HCEC 1CT (cell line): ENCODE measurements around the gene RPA4.
"Not testable (repeated sequence)": the region's sequence is repeated elsewhere in the genome, so short reads cannot be mapped to it uniquely, and the experiment has no call there.

ENCODE experiments used
- DNase-seq: peaks from one replicate; pipeline ENCODE4 v3.0.0-alpha.2; 2017

The RPA4 gene, protein sequence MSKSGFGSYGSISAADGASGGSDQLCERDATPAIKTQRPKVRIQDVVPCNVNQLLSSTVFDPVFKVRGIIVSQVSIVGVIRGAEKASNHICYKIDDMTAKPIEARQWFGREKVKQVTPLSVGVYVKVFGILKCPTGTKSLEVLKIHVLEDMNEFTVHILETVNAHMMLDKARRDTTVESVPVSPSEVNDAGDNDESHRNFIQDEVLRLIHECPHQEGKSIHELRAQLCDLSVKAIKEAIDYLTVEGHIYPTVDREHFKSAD

GRCh38 chrX:96883608-96884007 is at the start of gene RPA4:
RPA4 (plus strand) TSS chrX:96883908; CDS start chrX:96884311, 403 bp downstream.
- DNase-seq = no peak

- DNase-seq = no peak
Observed at GRCh38 chrX:96834137-96834536, 49.6 kb upstream of the RPA4 start.

- DNase-seq = no peak
Observed at GRCh38 chrX:96835660-96836289, 47.9 kb upstream of the RPA4 start.

GRCh38 chrX:96837808-96838207 is 45.9 kb upstream of the RPA4 start:
- peak; percentile 7 for DNase-seq

DNA sequence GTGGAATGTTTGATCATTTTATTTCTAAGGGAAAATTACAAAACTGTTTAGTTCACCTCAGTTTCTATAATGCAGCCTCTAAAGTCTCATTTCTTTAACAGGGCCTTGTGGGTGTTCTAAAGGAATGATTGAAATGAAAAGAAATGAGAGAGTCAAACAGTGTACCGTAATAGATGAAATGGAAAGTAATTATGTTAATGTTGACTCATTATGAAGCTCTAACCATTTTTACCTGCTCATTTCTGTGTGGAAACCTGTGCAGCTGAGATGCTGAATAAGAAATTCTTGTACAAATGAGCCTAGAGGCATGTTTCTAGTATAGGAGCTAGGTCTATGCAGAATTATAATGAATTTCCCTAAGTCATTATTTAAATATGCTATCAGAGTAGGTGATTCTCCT is 45.2 kb upstream of the RPA4 start:
- no peak for DNase-seq

GRCh38 chrX:96841325-96841724 is 42.4 kb upstream of the RPA4 start:
- DNase-seq = no peak

DNA sequence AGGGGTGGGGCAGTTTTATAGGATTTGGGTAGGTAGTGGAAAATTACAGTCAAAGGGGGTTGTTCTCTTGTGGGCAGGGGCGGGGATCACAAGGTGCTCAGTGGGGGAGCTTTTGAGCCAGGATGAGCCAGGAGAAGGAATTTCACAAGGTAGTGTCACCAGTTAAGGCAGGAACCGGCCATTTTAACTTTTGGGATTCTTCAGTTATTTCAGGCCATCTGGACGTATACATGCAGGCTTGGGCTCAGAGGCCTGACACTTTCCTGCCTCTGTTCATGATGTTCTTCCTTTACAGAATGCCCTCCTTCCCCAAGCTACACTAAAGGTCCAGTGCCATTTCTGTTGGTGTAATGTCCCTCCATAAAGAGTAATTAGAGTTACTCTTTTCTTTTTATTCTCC is 41.8 kb upstream of the RPA4 start:
- DNase-seq = not testable (repeated sequence)

DNA sequence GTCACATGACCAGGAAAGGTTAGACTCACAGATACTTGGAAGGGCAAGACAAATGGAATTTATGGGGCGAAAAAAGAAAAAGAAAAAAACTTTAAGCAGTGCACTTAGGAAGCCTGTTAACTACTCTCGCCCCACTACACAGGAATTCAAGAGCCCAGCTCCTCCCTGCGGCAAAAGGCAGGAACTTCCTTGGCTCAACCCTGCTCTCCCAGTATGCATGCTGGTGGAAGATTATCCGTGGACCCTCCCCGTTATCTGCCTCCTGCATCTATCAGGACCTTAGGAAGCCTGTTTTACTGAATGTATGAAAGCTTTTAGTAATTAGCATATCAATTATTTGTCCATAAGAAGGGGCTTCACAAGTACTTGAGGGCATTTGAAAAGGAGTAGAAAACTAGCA is 40.1 kb upstream of the RPA4 start:
- no peak for DNase-seq

DNA sequence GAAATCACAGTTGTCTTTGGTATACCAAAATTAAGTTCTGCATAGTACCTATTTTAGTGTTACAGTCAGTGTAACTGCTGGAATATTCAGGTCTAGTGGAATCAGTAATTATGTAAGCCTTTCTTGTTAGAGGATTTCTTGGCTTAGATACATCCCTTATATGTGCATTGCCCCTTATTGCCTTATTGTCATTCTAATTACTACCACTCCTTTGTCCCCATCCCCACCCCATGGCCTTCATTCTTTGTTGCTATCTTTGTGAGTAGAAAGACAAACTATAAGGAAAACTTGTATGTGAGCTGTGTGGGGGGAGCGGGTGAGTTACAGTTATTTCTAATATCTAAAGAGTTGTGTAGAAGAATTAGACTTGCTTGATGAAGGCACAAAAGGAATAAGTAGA is 36.9 kb upstream of the RPA4 start:
- DNase-seq = no peak

DNA sequence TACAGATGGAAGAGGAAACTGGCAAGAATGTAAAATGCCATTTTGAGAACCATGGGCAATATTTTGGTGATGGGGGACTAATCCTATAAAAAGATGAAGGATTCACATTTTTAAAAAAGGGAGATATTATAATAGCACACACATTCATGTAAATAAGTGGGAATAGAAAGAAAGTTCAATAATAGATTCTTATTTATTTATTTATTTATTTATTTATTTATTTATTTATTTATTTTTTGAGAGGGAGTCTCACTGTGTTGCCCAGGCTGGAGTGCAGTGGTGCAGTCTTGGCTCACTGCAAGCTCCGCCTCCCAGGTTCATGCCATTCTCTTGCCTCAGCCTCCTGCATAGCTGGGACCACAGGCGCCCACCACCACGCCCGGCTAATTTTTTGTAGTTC is 24.3 kb upstream of the RPA4 start:
- not testable (repeated sequence) for DNase-seq

DNA sequence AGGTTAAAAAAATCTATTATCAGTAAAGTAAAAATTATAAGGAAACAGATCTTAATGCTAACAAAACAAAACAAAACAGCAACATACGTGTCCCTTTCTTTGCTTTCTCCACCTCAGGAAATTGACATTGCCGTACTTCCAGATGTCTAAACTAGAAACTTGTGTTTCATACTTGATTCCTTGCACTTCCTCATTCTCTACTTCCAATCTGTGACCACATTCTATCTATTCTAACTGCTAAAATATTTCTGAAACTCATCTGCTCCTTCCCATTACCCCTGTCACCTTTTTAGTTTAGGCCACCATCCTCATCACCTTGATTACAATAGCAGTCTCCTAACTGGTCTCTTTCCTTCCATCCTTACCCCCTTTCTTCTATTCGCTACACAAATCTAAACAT is 22.5 kb upstream of the RPA4 start:
- no peak for DNase-seq

DNA sequence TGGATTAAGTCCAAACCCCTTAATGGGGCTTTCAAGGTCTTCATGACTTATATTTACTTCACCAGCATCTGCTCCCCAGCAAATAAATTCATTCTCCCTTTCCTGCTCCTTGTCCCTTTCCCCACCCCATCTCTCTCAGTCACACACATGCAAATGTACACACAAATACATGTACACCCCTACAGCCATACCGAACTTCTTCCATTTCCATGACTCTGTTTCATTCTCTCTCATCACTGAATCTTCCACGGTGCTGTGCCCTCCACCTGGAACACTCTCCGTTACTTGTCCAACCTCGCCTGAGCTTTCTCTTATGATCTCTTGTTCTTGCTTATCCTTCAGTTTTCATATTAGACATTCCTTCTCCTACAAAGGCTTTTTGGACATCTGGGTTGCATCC is 22.0 kb upstream of the RPA4 start:
- no peak for DNase-seq

DNA sequence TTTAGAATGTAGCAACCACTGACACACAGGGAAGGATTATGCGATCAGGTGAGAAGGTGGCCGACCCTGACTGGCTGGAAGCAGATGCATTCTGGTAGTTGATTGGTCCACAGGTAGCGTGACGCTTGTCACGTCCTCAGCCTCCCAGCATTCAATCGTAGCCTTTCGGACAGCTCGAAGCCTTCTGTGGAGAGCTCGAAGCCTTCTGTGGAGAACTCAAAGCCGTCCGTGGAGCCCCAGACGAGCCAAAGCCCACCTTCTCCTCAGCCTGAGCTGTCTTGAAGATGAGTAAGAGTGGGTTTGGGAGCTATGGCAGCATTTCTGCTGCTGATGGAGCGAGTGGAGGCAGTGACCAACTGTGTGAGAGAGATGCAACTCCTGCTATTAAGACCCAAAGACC is 319 bp downstream of the RPA4 start:
- DNase-seq = no peak

- no peak for DNase-seq
Observed at GRCh38 chrX:96889726-96890125, 6.0 kb downstream of the RPA4 start.

DNA sequence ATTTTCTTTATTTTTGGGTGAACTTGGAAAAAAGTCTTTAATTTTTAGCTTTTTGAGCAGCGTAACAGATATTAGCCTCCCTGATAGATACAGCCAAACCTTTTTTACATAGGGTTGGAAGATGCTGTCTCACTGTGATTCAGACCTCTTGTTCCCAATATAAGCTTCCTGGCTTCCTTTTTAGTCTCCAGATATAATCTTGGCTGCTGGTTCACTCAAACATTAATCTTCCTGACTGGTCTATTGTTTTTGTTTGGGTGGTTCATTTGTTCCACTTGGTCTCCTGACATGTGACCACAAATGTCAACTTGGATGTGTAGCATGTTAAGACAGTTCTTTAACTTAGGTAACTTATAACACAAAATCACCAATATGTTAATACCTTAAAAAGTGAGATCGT is 23.0 kb downstream of the RPA4 start:
- DNase-seq = no peak

DNA sequence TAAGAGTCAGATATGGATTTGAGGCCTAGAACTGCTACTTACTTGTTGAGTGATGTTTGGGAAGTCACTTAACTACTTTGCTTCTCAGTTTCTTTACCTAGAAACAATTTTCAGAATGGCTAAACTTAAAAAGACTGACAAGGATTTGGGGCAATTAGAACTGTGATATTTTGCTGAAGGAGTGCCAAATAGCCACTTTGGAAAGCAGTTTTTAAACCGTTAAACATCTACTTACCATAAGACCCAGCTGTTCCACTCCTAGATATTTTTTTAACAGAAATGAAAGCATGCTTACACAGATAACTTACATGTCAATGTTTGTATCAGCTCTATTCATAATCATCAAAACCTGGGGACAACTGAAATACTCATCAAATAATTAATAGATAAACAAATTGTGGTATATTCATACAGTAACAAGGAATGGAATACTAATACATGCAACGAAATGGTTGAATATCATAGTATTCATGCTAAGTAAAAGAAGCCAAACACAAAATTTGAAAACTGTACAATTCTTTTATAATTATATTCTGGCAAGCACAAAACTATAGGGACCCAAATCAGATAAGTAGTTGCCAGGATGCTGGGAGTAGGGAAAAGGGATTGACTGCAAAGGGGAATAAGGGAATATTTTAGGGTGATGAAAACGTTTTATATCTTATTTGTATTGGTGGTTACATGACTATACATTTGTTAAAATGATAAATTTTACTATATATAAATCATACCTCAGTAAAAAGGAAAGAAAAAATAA is 24.0 kb downstream of the RPA4 start:
- no peak for DNase-seq

GRCh38 chrX:96909291-96909690 is 25.6 kb downstream of the RPA4 start:
- DNase-seq = no peak

DNA sequence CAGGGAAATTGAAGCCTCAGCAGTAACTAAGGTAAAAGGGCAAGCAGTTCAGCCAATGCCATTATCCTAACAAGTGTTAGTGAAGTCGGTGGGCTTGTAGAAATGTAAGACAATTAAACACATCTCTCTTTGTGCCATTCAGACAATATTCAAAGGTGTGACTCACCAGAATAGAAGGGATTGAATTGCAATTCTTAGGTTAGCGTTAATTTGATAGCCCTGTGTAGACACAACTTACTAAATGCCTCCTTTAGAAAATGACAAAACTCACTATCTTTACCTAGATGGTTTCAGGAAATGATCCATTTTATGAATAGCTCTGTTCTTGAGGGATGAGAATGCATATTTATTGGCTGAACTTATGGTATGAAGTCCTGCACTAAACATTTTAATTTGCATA is 35.2 kb downstream of the RPA4 start:
- no peak for DNase-seq

GRCh38 chrX:96919672-96920071 is 36.0 kb downstream of the RPA4 start:
- DNase-seq = no peak

DNA sequence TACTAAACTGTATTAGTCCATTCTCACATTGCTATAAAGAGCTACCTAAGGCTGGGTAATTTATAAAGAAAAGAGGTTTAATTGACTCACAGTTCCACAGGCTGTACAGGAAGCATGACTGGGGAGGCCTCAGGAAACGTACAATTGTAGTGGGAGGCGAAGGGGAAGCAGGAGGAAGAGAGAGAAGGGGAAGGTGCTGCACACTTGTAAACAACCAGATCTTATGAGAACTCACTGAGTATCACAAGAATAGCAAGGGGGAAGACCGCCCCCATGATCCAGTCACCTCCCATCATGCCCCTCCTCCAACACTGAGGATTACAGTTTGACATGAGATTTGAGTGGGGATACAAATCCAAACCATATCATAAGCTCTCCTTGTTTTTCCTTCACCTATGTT is 40.9 kb downstream of the RPA4 start:
- DNase-seq = no peak

GRCh38 chrX:96929036-96929435 is 45.3 kb downstream of the RPA4 start:
- DNase-seq = no peak
